Neural crest cell (in vitro differentiated cells): ENCODE measurements around the gene CD248. TPM values are rescaled to one million over a fixed set of nuclear protein-coding genes. Genes with fewer than 3 reads are reported as not detected.

Source experiments
- DNase-seq: peaks from one replicate; pipeline ENCODE4 v3.0.0; 2021; ENCODE audit warnings: low read depth, mixed read lengths, low spot score
- H3K27ac Mint-ChIP-seq: one replicate; pipeline ENCODE4 v1.8.0; 2021; ENCODE audit warnings: mild to moderate bottlenecking, mixed read lengths; ENCODE audit not compliant: unreplicated experiment
- H3K27me3 Mint-ChIP-seq: 2 replicates; pipeline ENCODE4 v1.8.0; 2021; ENCODE audit warnings: low read depth, mild to moderate bottlenecking, mixed read lengths
- H3K36me3 Mint-ChIP-seq: 2 replicates; pipeline ENCODE4 v1.8.0; 2021; ENCODE audit warnings: low read depth, mild to moderate bottlenecking, mixed read lengths
- H3K4me1 Mint-ChIP-seq: 2 replicates; pipeline ENCODE4 v1.8.0; 2021; ENCODE audit warnings: mixed read lengths
- H3K4me3 Mint-ChIP-seq: one replicate; pipeline ENCODE4 v1.8.0; 2021; ENCODE audit warnings: mild to moderate bottlenecking, mixed read lengths
- H3K9me3 Mint-ChIP-seq: 2 replicates; pipeline ENCODE4 v1.8.0; 2021; ENCODE audit warnings: mixed read lengths
- total RNA-seq: library from RNA; stranded (reverse); gene quantifications from 2 replicates; pipeline ENCODE4 v1.2.1, GENCODE V29; 2021
- TF ChIP-seq, protein P1 (sequence below): fragments of 200-600 bp; sonication (generic); conservative IDR thresholded peaks from 2 replicates; pipeline ENCODE4 v1.5.0; 2021; ENCODE audit warnings: antibody characterized with exemption, mild to moderate bottlenecking

Gene CD248
- total RNA-seq, 1 donor from 2014 or later, result 4.2 TPM

GRCh38 chr11:66275396-66275795 is 41.4 kb downstream of the CD248 start:
- no peak overlapping the region for H3K27ac Mint-ChIP-seq
- DNase-seq, result no peak
- H3K4me1 Mint-ChIP-seq, result peaks cover 19% of the 10 kb centered on the region
- H3K36me3 Mint-ChIP-seq, result peaks cover 5% of the 10 kb centered on the region
- peak overlapping the region; percentile 66 for H3K4me3 Mint-ChIP-seq
- no peaks in the 10 kb centered on the region for H3K9me3 Mint-ChIP-seq
- TF ChIP-seq, protein P1, sequence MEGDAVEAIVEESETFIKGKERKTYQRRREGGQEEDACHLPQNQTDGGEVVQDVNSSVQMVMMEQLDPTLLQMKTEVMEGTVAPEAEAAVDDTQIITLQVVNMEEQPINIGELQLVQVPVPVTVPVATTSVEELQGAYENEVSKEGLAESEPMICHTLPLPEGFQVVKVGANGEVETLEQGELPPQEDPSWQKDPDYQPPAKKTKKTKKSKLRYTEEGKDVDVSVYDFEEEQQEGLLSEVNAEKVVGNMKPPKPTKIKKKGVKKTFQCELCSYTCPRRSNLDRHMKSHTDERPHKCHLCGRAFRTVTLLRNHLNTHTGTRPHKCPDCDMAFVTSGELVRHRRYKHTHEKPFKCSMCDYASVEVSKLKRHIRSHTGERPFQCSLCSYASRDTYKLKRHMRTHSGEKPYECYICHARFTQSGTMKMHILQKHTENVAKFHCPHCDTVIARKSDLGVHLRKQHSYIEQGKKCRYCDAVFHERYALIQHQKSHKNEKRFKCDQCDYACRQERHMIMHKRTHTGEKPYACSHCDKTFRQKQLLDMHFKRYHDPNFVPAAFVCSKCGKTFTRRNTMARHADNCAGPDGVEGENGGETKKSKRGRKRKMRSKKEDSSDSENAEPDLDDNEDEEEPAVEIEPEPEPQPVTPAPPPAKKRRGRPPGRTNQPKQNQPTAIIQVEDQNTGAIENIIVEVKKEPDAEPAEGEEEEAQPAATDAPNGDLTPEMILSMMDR, result no peak
- peaks cover 11% of the 10 kb centered on the region for H3K27me3 Mint-ChIP-seq

- H3K9me3 Mint-ChIP-seq, result no peaks in the 10 kb centered on the region
- peaks cover 5% of the 10 kb centered on the region for H3K36me3 Mint-ChIP-seq
- no peak overlapping the region for H3K27ac Mint-ChIP-seq
- peaks cover 16% of the 10 kb centered on the region for H3K4me1 Mint-ChIP-seq
- peaks cover 11% of the 10 kb centered on the region for H3K27me3 Mint-ChIP-seq
- TF ChIP-seq, protein P1, result no peak
- no peak for DNase-seq
- H3K4me3 Mint-ChIP-seq, result peak overlapping the region; percentile 59
These were observed 42.6 kb downstream of the CD248 start for GRCh38 chr11:66274219-66274618.

DNA sequence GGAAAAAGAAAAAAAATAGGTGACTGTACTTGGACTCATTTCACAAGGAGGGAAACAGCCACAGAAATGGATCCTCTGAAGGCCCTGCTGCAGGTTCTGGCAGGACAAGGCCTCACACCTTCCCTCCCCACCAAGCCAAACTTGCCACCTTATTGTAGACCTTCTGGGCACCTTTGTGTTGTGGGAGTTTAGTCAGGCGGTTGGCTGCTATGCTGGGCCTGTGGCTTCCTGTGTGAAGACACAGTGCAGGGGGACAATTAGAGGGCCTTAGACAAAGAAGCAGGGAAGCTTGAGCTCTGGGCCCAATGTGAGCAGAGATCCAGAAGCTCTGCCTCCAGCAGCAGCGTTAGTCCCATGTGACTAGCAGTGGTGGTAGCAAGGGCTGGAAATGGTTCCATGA is 44.2 kb downstream of the CD248 start:
- DNase-seq, result no peak
- Mint-ChIP-seq H3K36me3 (peaks cover 5% of the 10 kb centered on the region), H3K27ac (no peak overlapping the region), H3K4me1 (peaks cover 17% of the 10 kb centered on the region), H3K9me3 (no peaks in the 10 kb centered on the region), H3K4me3 (peak overlapping the region; percentile 74), H3K27me3 (peaks cover 10% of the 10 kb centered on the region)
- TF ChIP-seq, protein P1, result no peak

GRCh38 chr11:66271816-66272215 is 45.0 kb downstream of the CD248 start:
- Mint-ChIP-seq H3K27ac (no peak overlapping the region), H3K4me3 (peak overlapping the region; percentile 75), H3K27me3 (peaks cover 5% of the 10 kb centered on the region), H3K9me3 (no peaks in the 10 kb centered on the region), H3K36me3 (peaks cover 5% of the 10 kb centered on the region), H3K4me1 (peaks cover 24% of the 10 kb centered on the region)
- TF ChIP-seq, protein P1, result no peak
- no peak for DNase-seq

GRCh38 chr11:66268952-66269905 is 47.6 kb downstream of the CD248 start:
- no peaks in the 10 kb centered on the region for H3K9me3 Mint-ChIP-seq
- H3K27me3 Mint-ChIP-seq, result peaks cover 5% of the 10 kb centered on the region
- peak overlapping the region; percentile 92 for H3K27ac Mint-ChIP-seq
- DNase-seq, result no peak
- peaks cover 9% of the 10 kb centered on the region for H3K36me3 Mint-ChIP-seq
- peaks cover 25% of the 10 kb centered on the region for H3K4me1 Mint-ChIP-seq
- peak overlapping the region; percentile 93 for H3K4me3 Mint-ChIP-seq
- TF ChIP-seq, protein P1, result peak; percentile 46
